ENCODE data around the gene RABGGTA.
A peak's percentile ranks its signal among the peaks of the same experiment; 100 is the strongest.
"Not testable (repeated sequence)": the region's sequence is repeated elsewhere in the genome, so short reads cannot be mapped to it uniquely, and the experiment has no call there.

RABGGTA gene

DNA sequence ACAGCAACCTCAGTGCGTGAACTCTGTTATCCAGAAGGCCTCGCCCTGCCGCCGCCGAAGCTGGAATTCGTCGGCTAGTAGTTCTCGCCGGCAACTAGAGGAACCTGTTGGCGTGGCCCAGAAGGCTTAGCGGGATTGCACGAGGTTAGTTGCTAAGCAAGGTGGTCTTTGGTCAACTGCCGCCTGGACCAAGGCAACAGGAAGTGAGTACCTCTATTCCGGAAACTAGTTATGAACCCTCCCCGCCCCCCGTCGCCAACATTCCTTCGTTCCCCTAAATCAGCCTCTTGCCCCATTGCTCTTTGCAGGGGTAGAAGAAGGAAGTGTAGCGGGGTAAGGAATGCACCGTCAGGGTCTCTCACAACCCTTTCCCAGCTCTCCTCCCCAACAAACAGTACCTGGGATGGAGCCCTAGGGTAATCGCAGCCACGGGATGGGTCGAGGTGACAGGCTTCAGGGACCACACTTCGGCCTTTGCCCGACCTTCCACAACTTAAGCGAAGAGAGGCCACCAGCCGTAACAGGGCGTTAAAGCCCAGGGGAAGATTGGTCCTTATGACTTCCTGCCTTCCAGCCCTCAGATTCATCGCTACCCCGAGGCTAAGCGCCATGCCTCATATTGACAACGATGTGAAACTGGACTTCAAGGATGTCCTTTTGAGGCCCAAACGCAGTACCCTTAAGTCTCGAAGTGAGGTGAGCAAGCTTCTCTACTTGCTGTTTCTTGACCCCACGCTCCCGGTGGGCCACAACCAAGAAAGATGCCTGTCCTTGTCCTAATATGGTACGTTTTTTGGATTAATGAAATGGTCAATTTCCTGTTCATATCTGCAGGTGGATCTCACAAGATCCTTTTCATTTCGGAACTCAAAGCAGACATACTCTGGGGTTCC is 38.5 kb downstream of the RABGGTA start, which contains the start of gene GMPR2:
Gene GMPR2, plus strand, starts transcription at position 285 of the 893 bp plus-strand sequence. Its CDS starts 325 bp downstream, at position 610.
- Histone ChIP-seq H3K4me1 (ENCODE audit: insufficient read depth, low read length) (peaks cover 21% of the 10 kb centered on the region), H3K9ac (ENCODE audit: low read length) (peak within 1 kb of the TSS; percentile 57), H3K36me3 (ENCODE audit: insufficient read depth, low read length) (peaks cover 38% of the 10 kb centered on the region), H3K27ac (ENCODE audit: low read depth, low read length) (peak within 1 kb of the TSS; percentile 87), H3K27me3 (ENCODE audit: control insufficient read depth in 1 of 2, insufficient read depth in 2 of 2, low read length in 2 of 2) (no peaks in the 10 kb centered on the region), H3K9me3 (ENCODE audit: low read length) (no peaks in the 10 kb centered on the region), H3K4me3 (ENCODE audit: low read depth in 1 of 2, low read length in 2 of 2) (peak within 1 kb of the TSS; percentile 63 to 81)

- no peaks in the 10 kb centered on the region for H3K27me3 ChIP-seq (ENCODE audit: control insufficient read depth in 1 of 2, insufficient read depth in 2 of 2, low read length in 2 of 2)
- H3K36me3 ChIP-seq (ENCODE audit: insufficient read depth, low read length) = peaks cover 30% of the 10 kb centered on the region
- H3K9me3 ChIP-seq (ENCODE audit: low read length) = no peaks in the 10 kb centered on the region
- H3K27ac ChIP-seq (ENCODE audit: low read depth, low read length) = peak within 1 kb of the TSS; percentile 87
- H3K4me1 ChIP-seq (ENCODE audit: insufficient read depth, low read length) = peaks cover 21% of the 10 kb centered on the region
- peak within 1 kb of the TSS; percentile 57 for H3K9ac ChIP-seq (ENCODE audit: low read length)
- peak within 1 kb of the TSS; percentile 63 to 81 for H3K4me3 ChIP-seq (ENCODE audit: low read depth in 1 of 2, low read length in 2 of 2)
These were observed 39.2 kb downstream of the RABGGTA start, which contains the start of gene NEDD8 for GRCh38 chr14:24232121-24232644. Gene NEDD8, minus strand, starts transcription at chr14:24232367. Its CDS starts 100 bp downstream, at chr14:24232267.

DNA sequence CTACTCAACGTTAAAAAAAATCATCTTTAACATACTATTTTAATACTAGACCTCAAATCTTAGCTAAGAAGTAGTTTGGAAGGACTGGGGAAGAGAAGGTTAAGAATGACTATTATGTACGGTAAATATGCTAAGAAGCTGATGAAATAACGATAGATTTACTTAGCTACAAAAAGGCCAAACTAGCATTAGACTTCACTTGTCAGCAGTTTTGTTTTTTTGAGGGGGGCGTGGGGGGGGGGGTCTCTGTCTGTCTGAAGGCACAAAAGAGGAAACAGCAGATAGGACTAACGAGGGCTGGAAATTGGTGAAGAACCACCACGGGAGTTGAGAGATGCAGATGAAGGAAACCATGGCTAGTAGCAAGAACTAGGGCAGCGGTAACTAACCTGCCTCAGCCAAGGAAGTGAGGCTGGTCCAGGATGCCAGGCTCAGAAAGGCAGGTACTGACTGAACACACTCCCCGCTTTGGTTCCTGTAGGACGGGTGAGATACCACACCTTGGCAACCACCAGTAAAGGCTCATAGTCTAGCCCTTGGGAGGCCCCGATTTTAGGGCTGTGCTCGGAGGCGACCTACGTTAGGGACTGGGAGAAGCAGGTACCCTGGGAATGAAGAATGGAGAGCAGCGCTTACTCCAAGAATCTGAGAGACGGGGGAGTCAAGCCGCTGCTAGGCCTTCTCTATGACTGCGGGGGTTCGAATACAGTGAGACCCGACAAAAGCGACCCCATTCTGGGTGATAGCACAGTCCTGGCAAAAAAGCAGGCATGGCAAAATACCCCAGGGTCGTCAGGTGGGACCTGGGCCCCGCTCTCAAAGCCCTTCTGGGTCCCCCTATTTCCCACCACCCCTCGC is 39.9 kb downstream of the RABGGTA start:
- Histone ChIP-seq H3K27ac (ENCODE audit: low read depth, low read length) (peak overlapping the region; percentile 87), H3K4me1 (ENCODE audit: insufficient read depth, low read length) (peaks cover 21% of the 10 kb centered on the region), H3K36me3 (ENCODE audit: insufficient read depth, low read length) (peaks cover 24% of the 10 kb centered on the region), H3K9ac (ENCODE audit: low read length) (peak overlapping the region; percentile 55), H3K27me3 (ENCODE audit: control insufficient read depth in 1 of 2, insufficient read depth in 2 of 2, low read length in 2 of 2) (no peaks in the 10 kb centered on the region), H3K9me3 (ENCODE audit: low read length) (no peaks in the 10 kb centered on the region), H3K4me3 (ENCODE audit: low read depth in 1 of 2, low read length in 2 of 2) (peak overlapping the region; percentile 63 to 81)

DNA sequence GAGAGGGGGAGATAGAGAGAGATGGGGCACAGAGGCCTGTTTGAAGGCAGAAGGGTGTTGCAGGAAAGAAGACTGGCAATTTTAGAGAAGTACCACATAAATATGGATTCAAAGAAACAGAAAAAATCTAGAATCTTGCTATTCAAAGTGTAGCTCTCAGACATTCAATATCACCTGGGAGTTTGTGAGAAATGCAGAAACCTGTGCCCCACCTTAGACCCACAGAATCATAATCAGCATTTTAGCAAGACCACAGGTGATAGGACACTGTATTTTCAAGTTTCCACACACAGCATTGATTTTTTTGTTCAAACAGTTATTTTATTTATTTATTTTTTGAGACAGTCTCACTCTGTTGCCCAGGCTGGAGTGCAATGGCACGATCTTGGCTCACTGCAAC is 42.5 kb downstream of the RABGGTA start:
- Histone ChIP-seq H3K4me1 (ENCODE audit: insufficient read depth, low read length) (peaks cover 21% of the 10 kb centered on the region), H3K36me3 (ENCODE audit: insufficient read depth, low read length) (no peaks in the 10 kb centered on the region), H3K9ac (ENCODE audit: low read length) (no peak overlapping the region), H3K9me3 (ENCODE audit: low read length) (no peaks in the 10 kb centered on the region), H3K27ac (ENCODE audit: low read depth, low read length) (no peak overlapping the region), H3K27me3 (ENCODE audit: control insufficient read depth in 1 of 2, insufficient read depth in 2 of 2, low read length in 2 of 2) (no peaks in the 10 kb centered on the region), H3K4me3 (ENCODE audit: low read depth in 1 of 2, low read length in 2 of 2) (no peak overlapping the region)

DNA sequence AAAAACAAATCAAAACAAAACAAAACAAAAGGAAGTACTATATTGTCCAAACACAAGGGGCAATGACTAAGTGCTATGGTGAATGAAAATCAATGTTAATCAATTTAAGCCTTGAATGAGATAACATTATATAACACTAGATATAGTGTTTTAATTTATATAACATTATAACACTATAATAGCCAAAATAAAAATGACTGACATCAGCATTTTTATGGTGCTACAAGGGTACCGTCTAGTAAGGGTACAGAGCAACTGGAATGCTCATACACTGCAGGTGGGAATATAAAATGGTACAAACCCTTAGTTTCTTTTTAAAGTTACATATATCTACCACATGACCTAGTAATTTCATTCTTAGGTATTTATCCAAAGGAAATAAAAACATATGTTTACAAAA is 44.9 kb downstream of the RABGGTA start:
- Histone ChIP-seq H3K36me3 (ENCODE audit: insufficient read depth, low read length) (no peaks in the 10 kb centered on the region), H3K4me1 (ENCODE audit: insufficient read depth, low read length) (peaks cover 10% of the 10 kb centered on the region)

GRCh38 chr14:24224618-24225071 is 46.8 kb downstream of the RABGGTA start:
- Histone ChIP-seq H3K9me3 (ENCODE audit: low read length) (no peaks in the 10 kb centered on the region), H3K4me3 (ENCODE audit: low read depth in 1 of 2, low read length in 2 of 2) (no peak overlapping the region), H3K4me1 (ENCODE audit: insufficient read depth, low read length) (no peaks in the 10 kb centered on the region), H3K27ac (ENCODE audit: low read depth, low read length) (no peak overlapping the region), H3K27me3 (ENCODE audit: control insufficient read depth in 1 of 2, insufficient read depth in 2 of 2, low read length in 2 of 2) (no peaks in the 10 kb centered on the region), H3K9ac (ENCODE audit: low read length) (no peak overlapping the region), H3K36me3 (ENCODE audit: insufficient read depth, low read length) (no peaks in the 10 kb centered on the region)

More for the DNA sequence above, 44.9 kb downstream of the RABGGTA start:
- Histone ChIP-seq H3K9ac (ENCODE audit: low read length) (no peak overlapping the region), H3K9me3 (ENCODE audit: low read length) (no peaks in the 10 kb centered on the region), H3K4me3 (ENCODE audit: low read depth in 1 of 2, low read length in 2 of 2) (no peak overlapping the region), H3K27me3 (ENCODE audit: control insufficient read depth in 1 of 2, insufficient read depth in 2 of 2, low read length in 2 of 2) (no peaks in the 10 kb centered on the region), H3K27ac (ENCODE audit: low read depth, low read length) (no peak overlapping the region)

- not testable (repeated sequence) for H3K27me3 ChIP-seq (ENCODE audit: control insufficient read depth in 1 of 2, insufficient read depth in 2 of 2, low read length in 2 of 2); H3K27ac ChIP-seq (ENCODE audit: low read depth, low read length); H3K4me1 ChIP-seq (ENCODE audit: insufficient read depth, low read length)
These were observed 48.4 kb downstream of the RABGGTA start for GRCh38 chr14:24222987-24223386.

GRCh38 chr14:24219521-24219920 is 51.9 kb downstream of the RABGGTA start:
- Histone ChIP-seq H3K4me1 (ENCODE audit: insufficient read depth, low read length) (peaks cover 8% of the 10 kb centered on the region), H3K27ac (ENCODE audit: low read depth, low read length) (no peak overlapping the region), H3K9me3 (ENCODE audit: low read length) (no peaks in the 10 kb centered on the region), H3K9ac (ENCODE audit: low read length) (no peak overlapping the region), H3K36me3 (ENCODE audit: insufficient read depth, low read length) (peaks cover 6% of the 10 kb centered on the region), H3K4me3 (ENCODE audit: low read depth in 1 of 2, low read length in 2 of 2) (no peak overlapping the region), H3K27me3 (ENCODE audit: control insufficient read depth in 1 of 2, insufficient read depth in 2 of 2, low read length in 2 of 2) (no peaks in the 10 kb centered on the region)

More at GRCh38 chr14:24222987-24223386, 48.4 kb downstream of the RABGGTA start:
- H3K9me3 ChIP-seq (ENCODE audit: low read length); H3K36me3 ChIP-seq (ENCODE audit: insufficient read depth, low read length); H3K9ac ChIP-seq (ENCODE audit: low read length); H3K4me3 ChIP-seq (ENCODE audit: low read depth in 1 of 2, low read length in 2 of 2): not testable (repeated sequence)

- Histone ChIP-seq H3K27me3 (ENCODE audit: control insufficient read depth in 1 of 2, insufficient read depth in 2 of 2, low read length in 2 of 2) (no peaks in the 10 kb centered on the region), H3K36me3 (ENCODE audit: insufficient read depth, low read length) (peaks cover 6% of the 10 kb centered on the region), H3K9ac (ENCODE audit: low read length) (no peak overlapping the region), H3K9me3 (ENCODE audit: low read length) (no peaks in the 10 kb centered on the region), H3K27ac (ENCODE audit: low read depth, low read length) (no peak overlapping the region), H3K4me1 (ENCODE audit: insufficient read depth, low read length) (peaks cover 10% of the 10 kb centered on the region), H3K4me3 (ENCODE audit: low read depth in 1 of 2, low read length in 2 of 2) (no peak overlapping the region)
These were observed 52.3 kb downstream of the RABGGTA start for GRCh38 chr14:24219080-24219479.

DNA sequence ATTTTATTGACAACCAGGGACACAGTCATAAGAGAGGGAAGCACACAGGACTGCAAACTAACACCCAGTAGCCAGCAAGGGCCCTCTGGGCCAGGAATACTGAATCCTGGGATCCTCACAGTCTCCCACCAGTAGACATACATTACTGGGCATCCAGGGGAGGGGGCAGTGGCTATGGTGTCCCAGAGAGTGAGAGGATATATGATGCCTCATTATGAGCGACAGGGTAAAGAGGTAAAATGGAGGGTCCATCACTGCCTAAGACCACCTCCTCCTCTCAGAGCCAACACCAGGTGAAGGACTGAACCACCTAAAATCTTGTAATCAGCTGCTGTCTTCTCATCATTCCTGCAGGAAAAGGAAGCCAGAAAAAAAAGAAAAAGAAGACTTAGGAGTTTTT is 54.5 kb downstream of the RABGGTA start:
- H3K36me3 ChIP-seq (ENCODE audit: insufficient read depth, low read length); H3K9me3 ChIP-seq (ENCODE audit: low read length); H3K4me3 ChIP-seq (ENCODE audit: low read depth in 1 of 2, low read length in 2 of 2); H3K9ac ChIP-seq (ENCODE audit: low read length); H3K27me3 ChIP-seq (ENCODE audit: control insufficient read depth in 1 of 2, insufficient read depth in 2 of 2, low read length in 2 of 2); H3K27ac ChIP-seq (ENCODE audit: low read depth, low read length): not testable (repeated sequence)
- H3K4me1 ChIP-seq (ENCODE audit: insufficient read depth, low read length) = peaks cover 17% of the 10 kb centered on the region

DNA sequence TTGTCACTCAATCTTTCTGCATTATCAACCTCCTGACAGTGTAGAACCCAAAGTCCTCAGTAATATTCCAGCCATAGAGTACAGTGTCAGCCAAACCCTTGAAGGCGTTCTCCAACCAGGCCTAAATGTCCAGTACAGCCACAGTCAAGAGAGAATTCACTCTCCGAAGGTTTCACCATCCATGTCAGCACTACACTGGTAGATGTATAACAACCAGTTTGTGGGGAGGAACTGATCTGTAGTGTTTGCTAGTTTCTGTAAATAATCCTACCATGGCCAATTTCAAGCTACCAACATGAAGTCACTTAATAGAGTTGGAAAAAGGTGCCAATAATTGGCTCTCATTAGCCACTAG is 55.1 kb downstream of the RABGGTA start:
- Histone ChIP-seq H3K4me1 (ENCODE audit: insufficient read depth, low read length) (peaks cover 17% of the 10 kb centered on the region), H3K27ac (ENCODE audit: low read depth, low read length) (peak overlapping the region; percentile 90), H3K9me3 (ENCODE audit: low read length) (no peaks in the 10 kb centered on the region), H3K9ac (ENCODE audit: low read length) (no peak overlapping the region), H3K36me3 (ENCODE audit: insufficient read depth, low read length) (peaks cover 6% of the 10 kb centered on the region), H3K4me3 (ENCODE audit: low read depth in 1 of 2, low read length in 2 of 2) (peak overlapping the region in 1 of 2 donors; percentile 81), H3K27me3 (ENCODE audit: control insufficient read depth in 1 of 2, insufficient read depth in 2 of 2, low read length in 2 of 2) (no peaks in the 10 kb centered on the region)
